HG02798 (cell line): ENCODE measurements around the gene ADAMTS14.

Experiments used
- ATAC-seq: cut with Tn5 transposase; IDR thresholded peaks from one replicate; pipeline ENCODE4 v1.9.1; 2021; ENCODE audit warnings: mild to moderate bottlenecking; ENCODE audit not compliant: unreplicated experiment, poor library complexity

The ADAMTS14 gene

GRCh38 chr10:70691611-70692010 lies 19.3 kb downstream of the ADAMTS14 start:
- no peak for ATAC-seq

GRCh38 chr10:70692043-70692603 lies 19.8 kb downstream of the ADAMTS14 start:
- ATAC-seq = no peak

GRCh38 chr10:70693619-70694335 lies 21.5 kb downstream of the ADAMTS14 start:
- no peak for ATAC-seq

GRCh38 chr10:70694418-70695141 lies 22.3 kb downstream of the ADAMTS14 start:
- no peak for ATAC-seq

GRCh38 chr10:70695241-70696030 lies 23.1 kb downstream of the ADAMTS14 start:
- ATAC-seq = no peak

GRCh38 chr10:70698211-70698610 lies 25.9 kb downstream of the ADAMTS14 start:
- no peak for ATAC-seq

GRCh38 chr10:70699063-70699658 lies 26.9 kb downstream of the ADAMTS14 start:
- no peak for ATAC-seq

GRCh38 chr10:70699659-70700174 lies 27.4 kb downstream of the ADAMTS14 start:
- no peak for ATAC-seq

- no peak for ATAC-seq
Measured at GRCh38 chr10:70702190-70702763, 30.0 kb downstream of the ADAMTS14 start.

GRCh38 chr10:70704211-70704610 lies 31.9 kb downstream of the ADAMTS14 start:
- ATAC-seq = no peak

GRCh38 chr10:70705121-70705861 lies 33.0 kb downstream of the ADAMTS14 start:
- no peak for ATAC-seq

- ATAC-seq = no peak
Measured at GRCh38 chr10:70711177-70711576, 38.9 kb downstream of the ADAMTS14 start.

- no peak for ATAC-seq
Measured at GRCh38 chr10:70711911-70712310, 39.6 kb downstream of the ADAMTS14 start.

GRCh38 chr10:70714245-70714644 lies 41.9 kb downstream of the ADAMTS14 start:
- no peak for ATAC-seq

GRCh38 chr10:70714951-70715350 lies 42.6 kb downstream of the ADAMTS14 start:
- ATAC-seq = no peak

GRCh38 chr10:70715853-70716795 lies 43.8 kb downstream of the ADAMTS14 start:
- ATAC-seq = no peak

- no peak for ATAC-seq
Measured at GRCh38 chr10:70722820-70723424, 50.6 kb downstream of the ADAMTS14 start.

GRCh38 chr10:70723771-70724170 lies 51.5 kb downstream of the ADAMTS14 start:
- no peak for ATAC-seq
